HepG2 (cell line): Measurements from ENCODE around the gene SLC16A5. TPM values are rescaled to one million over a fixed set of nuclear protein-coding genes. Genes with fewer than 3 reads are reported as not detected.
A peak's percentile ranks its signal among the peaks of the same experiment; 100 is the strongest.

Experiments used
- ADNP ChIP-seq: sonication (generic); formaldehyde crosslinking; IDR thresholded peaks from 2 replicates; pipeline ENCODE4 v1.4.0; 2020; ENCODE audit warnings: missing genetic modification reagents
- ATF7-NPFF ChIP-seq: sonication (generic); formaldehyde crosslinking; IDR thresholded peaks from 2 replicates; pipeline ENCODE4 v1.8.1; 2023; ENCODE audit warnings: mild to moderate bottlenecking, low read depth, missing genetic modification reagents, moderate library complexity
- FOXO1 ChIP-seq: sonication (generic); formaldehyde crosslinking; IDR thresholded peaks from 2 replicates; pipeline ENCODE4 v1.4.0; 2020; ENCODE audit warnings: missing genetic modification reagents
- FOXP1 ChIP-seq, 2 experiments: fragments of 450-650 bp in 1 of 2; IDR thresholded peaks; 2 replicates each; pipeline ENCODE4 v1.6.1; 2017 to 2018; ENCODE audit warnings: antibody characterized with exemption in 1 of 2
- HNRNPL ChIP-seq: fragments of 200-400 bp; formaldehyde crosslinking; IDR thresholded peaks from 2 replicates; pipeline ENCODE4 v1.6.1; 2017; ENCODE audit warnings: mild to moderate bottlenecking, low read depth, low read length
- MTF2 ChIP-seq: sonication (generic); formaldehyde crosslinking; IDR thresholded peaks from 2 replicates; pipeline ENCODE4 v1.5.0; 2020; ENCODE audit warnings: missing genetic modification reagents, borderline replicate concordance
- ZFP36L1 ChIP-seq: sonication (generic); formaldehyde crosslinking; IDR thresholded peaks from 2 replicates; pipeline ENCODE4 v1.8.0; 2022; ENCODE audit warnings: mild to moderate bottlenecking, missing genetic modification reagents, moderate library complexity
- ZNF124 ChIP-seq: sonication (generic); formaldehyde crosslinking; IDR thresholded peaks from 2 replicates; pipeline ENCODE4 v1.4.0; 2020; ENCODE audit warnings: missing genetic modification reagents
- ZNF292 ChIP-seq: sonication (generic); formaldehyde crosslinking; IDR thresholded peaks from 2 replicates; pipeline ENCODE4 v1.8.1; 2022; ENCODE audit warnings: mild to moderate bottlenecking, low read depth, missing genetic modification reagents, borderline replicate concordance
- ZNF652 ChIP-seq: IDR thresholded peaks from 2 replicates; pipeline ENCODE4 v1.6.1; 2016; ENCODE audit warnings: low read depth, borderline replicate concordance
- ZNF746 ChIP-seq: sonication (generic); formaldehyde crosslinking; IDR thresholded peaks from 2 replicates; pipeline ENCODE4 v1.8.0; 2022; ENCODE audit warnings: mild to moderate bottlenecking, missing genetic modification reagents
- ZNF777 ChIP-seq: sonication (generic); formaldehyde crosslinking; IDR thresholded peaks from 2 replicates; pipeline ENCODE4 v1.4.0; 2020; ENCODE audit warnings: missing genetic modification reagents
- ZSCAN21 ChIP-seq: sonication (generic); formaldehyde crosslinking; IDR thresholded peaks from 2 replicates; pipeline ENCODE4 v1.8.0; 2022; ENCODE audit warnings: mild to moderate bottlenecking, missing genetic modification reagents, moderate library complexity, borderline replicate concordance
- polyA plus RNA-seq, 8 experiments: library from polyadenylated mRNA; depleted of rRNA in 3 of 8; stranded (reverse) in 7 of 8; unstranded in 1 of 8; fragments of >200 nt; fragmentation: Illumina TruSeq in 4 of 8; extraction: Trizol in 4 of 8; gene quantifications; 2 replicates each; pipeline versions ENCODE4 v1.2.1 to v1.2.3, GENCODE V29; 2011 to 2016; ENCODE audit warnings: low read depth in 4 of 8, missing spikeins in 1 of 8, mixed read lengths in 1 of 8; ENCODE audit not compliant: insufficient read depth in 1 of 8
- total RNA-seq, 5 experiments: library from RNA; depleted of rRNA; stranded (reverse); fragments of >200 nt; fragmentation: Illumina TruSeq; extraction: Trizol; gene quantifications; 2 replicates each; pipeline ENCODE4 v1.2.3, GENCODE V29; 2016; ENCODE audit warnings: low read depth in 1 of 5
- TF ChIP-seq, protein P1 (sequence below): sonication (generic); formaldehyde crosslinking; IDR thresholded peaks from 2 replicates; pipeline ENCODE4 v1.8.1; 2022; ENCODE audit warnings: low read depth, mild to moderate bottlenecking, missing genetic modification reagents
- TF ChIP-seq, protein P2 (sequence below): sonication (generic); formaldehyde crosslinking; IDR thresholded peaks from 2 replicates; pipeline ENCODE4 v1.4.0; 2020; ENCODE audit warnings: mild to moderate bottlenecking, missing genetic modification reagents
- TF ChIP-seq, protein P3 (sequence below), 2 experiments: sonication (generic) in 1 of 2; formaldehyde crosslinking in 1 of 2; IDR thresholded peaks; 2 replicates each; pipeline versions ENCODE4 v1.6.1 to v1.9.0; 2014 to 2022; ENCODE audit warnings: antibody characterized with exemption in 1 of 2, borderline replicate concordance in 1 of 2, inconsistent platforms in 1 of 2, low read depth in 1 of 2, missing genetic modification reagents in 1 of 2
- TF ChIP-seq, protein P4 (sequence below): sonication (generic); formaldehyde crosslinking; IDR thresholded peaks from 2 replicates; pipeline ENCODE4 v1.8.0; 2022; ENCODE audit warnings: mild to moderate bottlenecking, missing genetic modification reagents, moderate library complexity

Gene SLC16A5
- total and polyA plus RNA-seq, 2 of the 13 experiments (the other 11 are each of a cell fraction or from before 2014, with no cell fraction given): 0.69 to 5.6 TPM

DNA sequence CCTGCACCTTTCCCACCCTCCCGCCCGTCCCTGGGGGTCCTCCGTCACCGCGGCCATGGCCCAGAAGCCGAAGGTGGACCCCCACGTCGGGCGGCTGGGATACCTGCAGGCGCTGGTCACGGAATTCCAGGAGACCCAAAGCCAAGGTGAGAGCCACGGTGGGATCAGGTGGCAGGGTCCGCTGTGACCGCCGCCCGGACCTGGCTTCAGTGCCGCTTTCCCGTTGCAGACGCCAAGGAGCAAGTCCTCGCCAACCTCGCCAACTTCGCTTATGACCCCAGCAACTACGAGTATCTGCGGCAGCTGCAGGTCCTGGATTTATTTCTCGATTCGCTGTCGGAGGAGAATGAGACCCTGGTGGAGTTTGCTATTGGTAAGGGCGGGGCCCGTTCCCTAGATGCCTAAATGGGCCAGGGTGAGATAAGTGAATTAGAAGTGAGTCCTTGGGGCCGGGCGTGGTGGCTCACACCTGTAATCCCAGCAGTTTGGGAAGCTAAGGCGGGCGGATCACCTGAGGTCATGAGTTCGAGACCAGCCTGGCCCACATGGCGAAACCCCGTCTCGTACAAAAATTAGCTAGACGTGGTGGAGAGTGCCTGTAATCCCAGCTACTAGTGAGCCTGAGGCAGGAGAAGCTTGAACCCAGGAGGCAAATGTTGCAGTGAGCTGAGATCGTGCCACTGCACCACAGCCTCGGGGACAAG, 22.6 kb downstream of the SLC16A5 start (continued):
- TF ChIP-seq ZNF292 (CRISPR knock-in tag): 0 out of 2 replicates have a peak, but pooled peaks have one; percentile 38
- peak; percentile 48; the same call in 1 of the 2 replicates for TF ChIP-seq ADNP (CRISPR knock-in tag)
- TF ChIP-seq FOXP1 (IDR thresholded peaks at IDR 0.05): no peak
- no peak for TF ChIP-seq FOXP1 (CRISPR knock-in tag; IDR thresholded peaks at IDR 0.05)
- TF ChIP-seq ZNF746 (CRISPR knock-in tag): no peak
- TF ChIP-seq ZNF777: peak; percentile 65; the same call in 1 of the 2 replicates
- TF ChIP-seq, protein P1, sequence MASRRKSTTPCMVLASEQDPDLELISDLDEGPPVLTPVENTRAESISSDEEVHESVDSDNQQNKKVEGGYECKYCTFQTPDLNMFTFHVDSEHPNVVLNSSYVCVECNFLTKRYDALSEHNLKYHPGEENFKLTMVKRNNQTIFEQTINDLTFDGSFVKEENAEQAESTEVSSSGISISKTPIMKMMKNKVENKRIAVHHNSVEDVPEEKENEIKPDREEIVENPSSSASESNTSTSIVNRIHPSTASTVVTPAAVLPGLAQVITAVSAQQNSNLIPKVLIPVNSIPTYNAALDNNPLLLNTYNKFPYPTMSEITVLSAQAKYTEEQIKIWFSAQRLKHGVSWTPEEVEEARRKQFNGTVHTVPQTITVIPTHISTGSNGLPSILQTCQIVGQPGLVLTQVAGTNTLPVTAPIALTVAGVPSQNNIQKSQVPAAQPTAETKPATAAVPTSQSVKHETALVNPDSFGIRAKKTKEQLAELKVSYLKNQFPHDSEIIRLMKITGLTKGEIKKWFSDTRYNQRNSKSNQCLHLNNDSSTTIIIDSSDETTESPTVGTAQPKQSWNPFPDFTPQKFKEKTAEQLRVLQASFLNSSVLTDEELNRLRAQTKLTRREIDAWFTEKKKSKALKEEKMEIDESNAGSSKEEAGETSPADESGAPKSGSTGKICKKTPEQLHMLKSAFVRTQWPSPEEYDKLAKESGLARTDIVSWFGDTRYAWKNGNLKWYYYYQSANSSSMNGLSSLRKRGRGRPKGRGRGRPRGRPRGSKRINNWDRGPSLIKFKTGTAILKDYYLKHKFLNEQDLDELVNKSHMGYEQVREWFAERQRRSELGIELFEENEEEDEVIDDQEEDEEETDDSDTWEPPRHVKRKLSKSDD (CRISPR knock-in tag): no peak
- TF ChIP-seq, protein P2, sequence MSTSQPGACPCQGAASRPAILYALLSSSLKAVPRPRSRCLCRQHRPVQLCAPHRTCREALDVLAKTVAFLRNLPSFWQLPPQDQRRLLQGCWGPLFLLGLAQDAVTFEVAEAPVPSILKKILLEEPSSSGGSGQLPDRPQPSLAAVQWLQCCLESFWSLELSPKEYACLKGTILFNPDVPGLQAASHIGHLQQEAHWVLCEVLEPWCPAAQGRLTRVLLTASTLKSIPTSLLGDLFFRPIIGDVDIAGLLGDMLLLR (CRISPR knock-in tag): peak; percentile 46; the same call in 1 of the 2 replicates
- no peak for TF ChIP-seq FOXO1 (CRISPR knock-in tag)
- 0 out of 2 replicates have a peak, but pooled peaks have one; percentile 9 for TF ChIP-seq HNRNPL
- no peak for TF ChIP-seq ZFP36L1
- no peak; the same call in 1 of the 2 replicates for TF ChIP-seq ZSCAN21 (CRISPR knock-in tag)
- TF ChIP-seq, protein P3, sequence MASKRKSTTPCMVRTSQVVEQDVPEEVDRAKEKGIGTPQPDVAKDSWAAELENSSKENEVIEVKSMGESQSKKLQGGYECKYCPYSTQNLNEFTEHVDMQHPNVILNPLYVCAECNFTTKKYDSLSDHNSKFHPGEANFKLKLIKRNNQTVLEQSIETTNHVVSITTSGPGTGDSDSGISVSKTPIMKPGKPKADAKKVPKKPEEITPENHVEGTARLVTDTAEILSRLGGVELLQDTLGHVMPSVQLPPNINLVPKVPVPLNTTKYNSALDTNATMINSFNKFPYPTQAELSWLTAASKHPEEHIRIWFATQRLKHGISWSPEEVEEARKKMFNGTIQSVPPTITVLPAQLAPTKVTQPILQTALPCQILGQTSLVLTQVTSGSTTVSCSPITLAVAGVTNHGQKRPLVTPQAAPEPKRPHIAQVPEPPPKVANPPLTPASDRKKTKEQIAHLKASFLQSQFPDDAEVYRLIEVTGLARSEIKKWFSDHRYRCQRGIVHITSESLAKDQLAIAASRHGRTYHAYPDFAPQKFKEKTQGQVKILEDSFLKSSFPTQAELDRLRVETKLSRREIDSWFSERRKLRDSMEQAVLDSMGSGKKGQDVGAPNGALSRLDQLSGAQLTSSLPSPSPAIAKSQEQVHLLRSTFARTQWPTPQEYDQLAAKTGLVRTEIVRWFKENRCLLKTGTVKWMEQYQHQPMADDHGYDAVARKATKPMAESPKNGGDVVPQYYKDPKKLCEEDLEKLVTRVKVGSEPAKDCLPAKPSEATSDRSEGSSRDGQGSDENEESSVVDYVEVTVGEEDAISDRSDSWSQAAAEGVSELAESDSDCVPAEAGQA (IDR thresholded peaks at IDR 0.05; ENCODE audit: low read depth): no peak
- TF ChIP-seq, protein P3 (CRISPR knock-in tag; IDR thresholded peaks at IDR 0.05; ENCODE audit: borderline replicate concordance): no peak
- 0 out of 2 replicates have a peak, but pooled peaks have one; percentile 20 for TF ChIP-seq ATF7-NPFF (CRISPR knock-in tag)
- TF ChIP-seq MTF2: no peak
- TF ChIP-seq, protein P4, sequence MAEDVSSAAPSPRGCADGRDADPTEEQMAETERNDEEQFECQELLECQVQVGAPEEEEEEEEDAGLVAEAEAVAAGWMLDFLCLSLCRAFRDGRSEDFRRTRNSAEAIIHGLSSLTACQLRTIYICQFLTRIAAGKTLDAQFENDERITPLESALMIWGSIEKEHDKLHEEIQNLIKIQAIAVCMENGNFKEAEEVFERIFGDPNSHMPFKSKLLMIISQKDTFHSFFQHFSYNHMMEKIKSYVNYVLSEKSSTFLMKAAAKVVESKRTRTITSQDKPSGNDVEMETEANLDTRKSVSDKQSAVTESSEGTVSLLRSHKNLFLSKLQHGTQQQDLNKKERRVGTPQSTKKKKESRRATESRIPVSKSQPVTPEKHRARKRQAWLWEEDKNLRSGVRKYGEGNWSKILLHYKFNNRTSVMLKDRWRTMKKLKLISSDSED (CRISPR knock-in tag): no peak
- TF ChIP-seq ZNF124 (CRISPR knock-in tag): no peak; the same call in 1 of the 2 replicates
- TF ChIP-seq ZNF652: no peak
